Ectodermal cell (in vitro differentiated cells): ENCODE data around the gene BOD1L1.

Experiments
- H3K27ac ChIP-seq: 2 replicates; pipeline ENCODE4 v1.7.0; 2013; ENCODE audit warnings: mild to moderate bottlenecking, low read depth, low read length; ENCODE audit not compliant: insufficient read depth, poor library complexity, severe bottlenecking
- H3K27me3 ChIP-seq: 2 replicates; pipeline ENCODE4 v1.7.0; 2013; ENCODE audit warnings: mild to moderate bottlenecking, low read length; ENCODE audit not compliant: insufficient read depth, control insufficient read depth, poor library complexity, severe bottlenecking
- H3K36me3 ChIP-seq: one replicate; pipeline ENCODE4 v1.7.0; 2013; ENCODE audit warnings: low read length; ENCODE audit not compliant: control insufficient read depth, insufficient read depth
- H3K4me1 ChIP-seq: one replicate; pipeline ENCODE4 v1.7.0; 2013; ENCODE audit warnings: low read length; ENCODE audit not compliant: control insufficient read depth, insufficient read depth
- H3K4me3 ChIP-seq: 2 replicates; pipeline ENCODE4 v1.7.0; 2013; ENCODE audit warnings: low read depth, low read length, control low read depth; ENCODE audit not compliant: insufficient read depth
- H3K9me3 ChIP-seq: 2 replicates; pipeline ENCODE4 v1.7.0; 2013; ENCODE audit warnings: mild to moderate bottlenecking, low read length, moderate library complexity; ENCODE audit not compliant: control insufficient read depth
- WGBS, 2 experiments: methylation state at CpG; one replicate each; pipeline ENCODE4 v1.1.7; 2013; ENCODE audit warnings: missing lambda C conversion rate in 2 of 2; 5-methylcytosine and 5-hydroxymethylcytosine counted together

The BOD1L1 gene

DNA sequence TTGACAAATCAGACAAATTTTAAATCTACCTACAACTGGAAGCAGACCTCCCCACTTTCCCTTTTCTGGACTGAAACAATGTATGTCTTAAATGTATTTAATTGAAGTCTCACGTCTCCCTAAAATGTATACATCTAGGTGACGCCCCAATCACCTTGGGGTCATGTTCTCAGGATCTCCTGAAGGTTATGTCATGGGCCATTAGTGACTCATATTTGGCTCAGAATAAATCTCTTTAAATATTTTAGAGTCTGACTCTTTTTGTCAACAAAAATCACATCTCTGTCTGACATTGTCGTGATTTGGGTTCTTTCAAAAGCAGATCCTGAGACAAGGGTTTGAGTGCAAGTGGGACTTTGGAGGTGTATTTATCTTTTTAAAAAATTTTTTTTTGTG is 26.2 kb upstream of the BOD1L1 start:
- 90 to 96% methylated on average over 3 of the region's 3 CpGs for WGBS, 2 experiments
- Histone ChIP-seq H3K27me3 (no peaks in the 10 kb centered on the region), H3K27ac (no peak overlapping the region), H3K4me3 (no peak overlapping the region), H3K36me3 (no peaks in the 10 kb centered on the region), H3K9me3 (no peaks in the 10 kb centered on the region), H3K4me1 (no peaks in the 10 kb centered on the region)

DNA sequence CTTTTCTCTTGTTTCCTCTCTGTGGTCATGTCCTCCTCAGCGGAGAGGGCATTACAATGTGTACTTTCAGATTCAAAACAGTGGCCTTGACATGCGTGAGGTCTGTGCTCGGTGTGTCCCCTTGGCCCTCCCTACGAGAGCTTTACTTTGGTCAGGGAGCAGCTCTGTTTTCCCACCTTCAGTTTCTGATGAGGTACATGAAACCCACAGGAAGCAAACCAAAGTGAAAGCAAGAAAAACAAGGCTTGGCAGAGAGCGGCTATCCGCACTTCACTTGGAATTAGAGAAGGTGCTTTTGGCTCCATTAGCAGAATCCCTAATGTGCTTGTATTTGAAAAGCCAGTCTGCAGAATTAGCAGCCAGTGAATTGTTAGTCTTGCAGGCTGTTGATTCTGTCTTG is 19.5 kb upstream of the BOD1L1 start:
- H3K36me3 ChIP-seq = no peaks in the 10 kb centered on the region
- no peaks in the 10 kb centered on the region for H3K9me3 ChIP-seq
- H3K27me3 ChIP-seq = no peaks in the 10 kb centered on the region
- no peak overlapping the region for H3K27ac ChIP-seq
- WGBS, 2 experiments = 35 to 38% methylated on average over 6 of the region's 6 CpGs
- no peak overlapping the region for H3K4me3 ChIP-seq
- no peaks in the 10 kb centered on the region for H3K4me1 ChIP-seq

- Histone ChIP-seq H3K27ac (no peak overlapping the region), H3K9me3 (no peaks in the 10 kb centered on the region), H3K27me3 (no peaks in the 10 kb centered on the region), H3K36me3 (no peaks in the 10 kb centered on the region), H3K4me3 (no peak overlapping the region), H3K4me1 (no peaks in the 10 kb centered on the region)
- WGBS, 2 experiments = 90 to 100% methylated on average over 1 of the region's 1 CpG
These were observed 17.6 kb upstream of the BOD1L1 start for GRCh38 chr4:13645075-13645474.

DNA sequence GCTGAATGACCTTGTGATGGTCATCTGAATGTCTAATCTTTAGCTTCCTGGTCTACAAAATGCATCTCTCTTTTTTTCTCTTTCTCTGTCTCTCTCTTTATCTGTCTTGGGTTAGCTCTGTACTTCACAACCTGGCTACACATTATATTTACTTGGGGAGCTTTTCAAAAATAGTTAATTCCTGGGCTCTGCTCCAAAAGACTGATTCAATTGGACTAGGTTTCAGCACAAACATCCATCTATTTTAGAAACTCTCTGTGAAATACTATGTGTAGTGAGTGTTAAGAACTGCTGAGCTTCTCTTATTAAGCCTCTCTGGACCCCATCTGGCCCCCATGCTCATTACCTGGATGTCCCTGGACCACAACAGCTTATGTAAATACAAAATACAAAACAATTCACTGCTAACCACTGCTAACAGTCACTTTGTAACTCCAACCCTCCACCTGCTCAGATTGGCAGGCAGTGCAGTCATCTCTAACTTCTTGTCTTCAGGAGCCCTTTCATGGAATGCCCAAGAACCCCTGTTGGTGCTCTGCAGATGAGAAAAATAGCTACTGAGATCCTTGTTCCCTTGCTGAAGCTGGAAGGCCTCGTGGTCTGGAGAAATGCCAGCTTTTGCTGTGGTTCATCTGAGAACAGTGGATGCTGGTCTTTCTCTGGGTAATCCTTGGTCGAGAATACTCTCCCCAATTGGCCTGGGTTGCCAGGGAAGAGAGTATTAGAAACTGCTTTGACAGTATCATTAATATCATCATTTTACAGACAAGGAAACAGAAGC is 14.8 kb upstream of the BOD1L1 start:
- no peak overlapping the region for H3K27ac ChIP-seq
- no peaks in the 10 kb centered on the region for H3K36me3 ChIP-seq
- no peak overlapping the region for H3K4me3 ChIP-seq
- H3K9me3 ChIP-seq = no peaks in the 10 kb centered on the region
- 78 to 90% methylated on average over 1 to 2 of the region's 2 CpGs for WGBS, 2 experiments
- no peaks in the 10 kb centered on the region for H3K4me1 ChIP-seq
- no peaks in the 10 kb centered on the region for H3K27me3 ChIP-seq

DNA sequence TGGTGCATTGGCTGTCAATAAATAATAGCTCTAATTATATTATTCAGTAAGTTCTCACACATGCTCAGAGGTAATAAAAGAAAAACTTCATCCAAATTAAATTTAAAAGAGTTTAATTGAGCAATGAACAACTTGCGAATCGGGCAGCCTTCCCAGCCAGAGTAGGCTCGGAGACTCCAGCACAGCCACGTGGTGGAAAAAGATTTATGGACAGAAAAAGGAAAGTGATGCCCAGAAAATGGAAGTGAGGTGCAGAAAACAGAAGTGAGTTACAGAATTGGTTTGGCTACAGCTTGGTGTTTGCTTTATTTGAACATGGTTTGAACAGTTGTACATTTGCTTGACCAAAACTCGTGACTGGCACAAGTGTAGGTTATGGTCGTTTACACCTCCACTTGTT is 13.6 kb upstream of the BOD1L1 start:
- WGBS, 2 experiments = 85 to 91% methylated on average over 6 of the region's 6 CpGs
- H3K9me3 ChIP-seq = no peaks in the 10 kb centered on the region
- no peaks in the 10 kb centered on the region for H3K27me3 ChIP-seq
- no peaks in the 10 kb centered on the region for H3K36me3 ChIP-seq
- H3K4me1 ChIP-seq = no peaks in the 10 kb centered on the region
- H3K27ac ChIP-seq = no peak overlapping the region
- H3K4me3 ChIP-seq = no peak overlapping the region

DNA sequence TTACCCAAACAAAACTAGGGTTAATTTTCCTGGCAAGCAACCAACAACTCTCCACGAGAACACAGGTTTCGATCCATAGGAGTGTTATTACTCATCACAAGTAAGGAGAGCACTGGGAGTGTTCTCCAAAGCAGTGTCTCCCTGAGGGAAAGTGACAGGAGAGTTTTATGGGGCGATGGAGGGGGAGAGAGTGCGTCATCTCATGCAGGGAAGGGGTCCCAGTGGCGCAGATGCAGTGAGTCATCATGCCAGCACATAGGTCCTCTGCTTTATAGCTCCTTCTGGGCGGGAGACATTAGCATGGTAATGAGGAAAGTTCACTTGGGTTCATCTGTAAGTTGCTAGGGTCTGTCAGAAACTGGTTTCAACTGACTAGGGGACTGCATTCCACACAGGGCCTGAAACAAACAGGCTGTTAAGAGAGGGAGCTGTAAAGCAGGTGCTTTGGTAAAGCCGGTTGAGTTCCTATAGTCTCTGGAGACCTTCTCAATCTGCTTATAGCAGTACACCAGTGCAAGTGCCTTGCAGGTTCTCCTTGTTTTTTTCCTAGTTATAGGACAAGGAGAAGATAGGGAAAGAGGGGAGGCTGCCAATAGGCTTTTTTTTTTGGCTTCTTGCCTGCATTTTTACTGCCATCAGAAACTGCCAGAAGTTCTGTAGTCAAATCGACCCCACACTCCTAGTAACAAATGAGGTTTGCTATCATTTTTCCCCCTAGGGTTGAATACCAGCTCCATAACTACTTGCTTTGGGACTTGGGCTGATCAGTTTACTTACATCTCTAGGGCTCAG is 12.8 kb upstream of the BOD1L1 start:
- WGBS, 2 experiments = 46 to 62% methylated on average over 8 of the region's 8 CpGs
- H3K4me1 ChIP-seq = no peaks in the 10 kb centered on the region
- no peaks in the 10 kb centered on the region for H3K9me3 ChIP-seq
- no peaks in the 10 kb centered on the region for H3K36me3 ChIP-seq
- H3K4me3 ChIP-seq = no peak overlapping the region
- no peak overlapping the region for H3K27ac ChIP-seq
- H3K27me3 ChIP-seq = no peaks in the 10 kb centered on the region

DNA sequence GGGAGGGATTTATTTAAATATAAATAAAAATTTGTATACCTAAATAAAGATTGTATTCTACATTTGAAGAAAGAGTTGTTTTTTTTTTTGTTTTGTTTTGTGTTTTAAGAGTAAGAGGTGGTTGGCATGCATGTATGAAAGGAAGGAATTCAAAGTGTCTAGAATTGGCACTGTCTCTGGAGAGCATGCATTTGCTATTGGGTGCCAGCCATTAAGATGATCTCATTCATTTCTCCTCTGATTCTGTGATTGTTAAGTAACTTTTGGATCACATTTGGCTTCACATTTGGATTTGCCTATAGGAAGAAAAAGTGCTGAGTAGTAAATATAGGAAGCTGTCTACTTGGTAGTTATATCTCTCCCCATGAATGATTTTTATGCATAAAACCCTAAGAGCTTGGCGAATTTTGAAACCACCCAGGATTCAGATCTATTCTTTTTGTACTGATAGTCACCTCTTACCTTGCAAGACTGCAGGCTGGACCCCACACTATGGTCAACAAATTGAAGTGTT is 7.8 kb upstream of the BOD1L1 start:
- 85 to 100% methylated on average over 1 of the region's 1 CpG for WGBS, 2 experiments
- Histone ChIP-seq H3K9me3 (no peaks in the 10 kb centered on the region), H3K4me3 (no peak overlapping the region), H3K27ac (no peak overlapping the region), H3K4me1 (no peaks in the 10 kb centered on the region), H3K27me3 (no peaks in the 10 kb centered on the region), H3K36me3 (no peaks in the 10 kb centered on the region)

DNA sequence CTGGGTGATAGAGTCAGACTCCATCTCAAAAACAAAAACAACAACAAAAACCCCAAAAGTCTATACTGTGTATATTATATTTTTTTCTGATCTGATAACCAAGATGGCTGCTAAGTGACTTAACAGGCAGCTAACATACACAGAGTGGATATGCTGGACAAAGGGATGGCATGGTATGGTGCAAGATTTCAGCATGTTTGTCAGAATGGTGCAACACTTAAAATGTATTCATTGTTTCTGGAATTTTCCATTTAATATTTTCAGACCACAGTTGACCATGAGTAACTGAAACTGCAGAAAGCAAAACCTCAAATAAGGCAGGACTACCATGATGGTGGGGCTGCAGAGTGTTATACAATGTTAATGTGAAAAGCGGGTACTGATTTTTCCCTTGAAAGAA is 6.1 kb upstream of the BOD1L1 start:
- Histone ChIP-seq H3K36me3 (no peaks in the 10 kb centered on the region), H3K4me1 (no peaks in the 10 kb centered on the region), H3K9me3 (no peaks in the 10 kb centered on the region), H3K27me3 (no peaks in the 10 kb centered on the region), H3K27ac (no peak overlapping the region), H3K4me3 (no peak overlapping the region)
- 86 to 98% methylated on average over 1 of the region's 1 CpG for WGBS, 2 experiments

- H3K27ac ChIP-seq = peak overlapping the region; percentile 41
- no peaks in the 10 kb centered on the region for H3K36me3 ChIP-seq
- H3K27me3 ChIP-seq = no peaks in the 10 kb centered on the region
- peaks cover 13% of the 10 kb centered on the region for H3K4me1 ChIP-seq
- H3K4me3 ChIP-seq = peak overlapping the region; percentile 96
- H3K9me3 ChIP-seq = no peaks in the 10 kb centered on the region
- WGBS, 2 experiments = 0% methylated on average over 45 of the region's 45 CpGs
These were observed 333 bp downstream of the BOD1L1 start for GRCh38 chr4:13627178-13627605.

GRCh38 chr4:13626492-13627177 is 890 bp downstream of the BOD1L1 start:
- Histone ChIP-seq H3K36me3 (no peaks in the 10 kb centered on the region), H3K27ac (no peak overlapping the region), H3K4me1 (peaks cover 13% of the 10 kb centered on the region), H3K4me3 (peak overlapping the region; percentile 96), H3K27me3 (no peaks in the 10 kb centered on the region), H3K9me3 (no peaks in the 10 kb centered on the region)
- 7 to 10% methylated on average over 9 of the region's 9 CpGs for WGBS, 2 experiments
